Measurements from ENCODE around the gene COL19A1. TPM values are rescaled to one million over a fixed set of nuclear protein-coding genes. Genes with fewer than 3 reads are reported as not detected.
"Not testable (repeated sequence)": the region's sequence is repeated elsewhere in the genome, so short reads cannot be mapped to it uniquely, and the experiment has no call there.

COL19A1 gene
- total RNA-seq, 4 donors from 2014 or later: 0.35 to 5.0 (median 0.62) TPM

DNA sequence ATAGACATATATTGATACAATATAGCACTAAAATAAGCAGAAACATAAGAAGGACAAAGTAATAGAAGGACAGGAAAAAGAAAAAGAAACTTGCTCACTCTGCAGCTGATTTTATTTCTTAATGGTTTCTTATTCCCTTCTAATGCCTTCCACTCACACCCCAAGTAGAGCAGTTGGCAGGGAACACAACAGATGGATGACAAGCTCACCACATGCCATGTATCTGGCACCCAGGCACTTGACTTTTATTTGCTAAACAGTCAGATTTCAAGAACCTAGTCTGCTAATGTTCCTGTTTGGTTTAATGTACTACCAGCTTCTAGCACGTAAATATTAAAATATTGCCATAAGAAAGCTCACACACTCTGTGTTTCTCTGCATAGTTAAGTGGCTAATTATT is 87.1 kb downstream of the COL19A1 start:
- DNase-seq: no peak

GRCh38 chr6:69954733-69955132 is 88.4 kb downstream of the COL19A1 start:
- DNase-seq: no peak
- Histone ChIP-seq H3K4me1 (no peaks in the 10 kb centered on the region), H3K9me3 (no peaks in the 10 kb centered on the region), H3K27ac (no peak overlapping the region), H3K27me3 (no peaks in the 10 kb centered on the region), H3K36me3 (no peaks in the 10 kb centered on the region), H3K4me3 (no peak overlapping the region)
- TF ChIP-seq, protein P1, sequence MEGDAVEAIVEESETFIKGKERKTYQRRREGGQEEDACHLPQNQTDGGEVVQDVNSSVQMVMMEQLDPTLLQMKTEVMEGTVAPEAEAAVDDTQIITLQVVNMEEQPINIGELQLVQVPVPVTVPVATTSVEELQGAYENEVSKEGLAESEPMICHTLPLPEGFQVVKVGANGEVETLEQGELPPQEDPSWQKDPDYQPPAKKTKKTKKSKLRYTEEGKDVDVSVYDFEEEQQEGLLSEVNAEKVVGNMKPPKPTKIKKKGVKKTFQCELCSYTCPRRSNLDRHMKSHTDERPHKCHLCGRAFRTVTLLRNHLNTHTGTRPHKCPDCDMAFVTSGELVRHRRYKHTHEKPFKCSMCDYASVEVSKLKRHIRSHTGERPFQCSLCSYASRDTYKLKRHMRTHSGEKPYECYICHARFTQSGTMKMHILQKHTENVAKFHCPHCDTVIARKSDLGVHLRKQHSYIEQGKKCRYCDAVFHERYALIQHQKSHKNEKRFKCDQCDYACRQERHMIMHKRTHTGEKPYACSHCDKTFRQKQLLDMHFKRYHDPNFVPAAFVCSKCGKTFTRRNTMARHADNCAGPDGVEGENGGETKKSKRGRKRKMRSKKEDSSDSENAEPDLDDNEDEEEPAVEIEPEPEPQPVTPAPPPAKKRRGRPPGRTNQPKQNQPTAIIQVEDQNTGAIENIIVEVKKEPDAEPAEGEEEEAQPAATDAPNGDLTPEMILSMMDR (IDR thresholded peaks at IDR 0.05): no peak

More for the DNA sequence above, 87.1 kb downstream of the COL19A1 start:
- H3K27me3 ChIP-seq: no peaks in the 10 kb centered on the region
- TF ChIP-seq POLR2A (IDR thresholded peaks at IDR 0.05): no peak
- TF ChIP-seq, protein P1 (IDR thresholded peaks at IDR 0.05): no peak
- H3K4me3 ChIP-seq: no peak overlapping the region
- no peaks in the 10 kb centered on the region for H3K9me3 ChIP-seq
- no peaks in the 10 kb centered on the region for H3K36me3 ChIP-seq
- H3K27ac ChIP-seq: no peak overlapping the region
- H3K4me1 ChIP-seq: no peaks in the 10 kb centered on the region

DNA sequence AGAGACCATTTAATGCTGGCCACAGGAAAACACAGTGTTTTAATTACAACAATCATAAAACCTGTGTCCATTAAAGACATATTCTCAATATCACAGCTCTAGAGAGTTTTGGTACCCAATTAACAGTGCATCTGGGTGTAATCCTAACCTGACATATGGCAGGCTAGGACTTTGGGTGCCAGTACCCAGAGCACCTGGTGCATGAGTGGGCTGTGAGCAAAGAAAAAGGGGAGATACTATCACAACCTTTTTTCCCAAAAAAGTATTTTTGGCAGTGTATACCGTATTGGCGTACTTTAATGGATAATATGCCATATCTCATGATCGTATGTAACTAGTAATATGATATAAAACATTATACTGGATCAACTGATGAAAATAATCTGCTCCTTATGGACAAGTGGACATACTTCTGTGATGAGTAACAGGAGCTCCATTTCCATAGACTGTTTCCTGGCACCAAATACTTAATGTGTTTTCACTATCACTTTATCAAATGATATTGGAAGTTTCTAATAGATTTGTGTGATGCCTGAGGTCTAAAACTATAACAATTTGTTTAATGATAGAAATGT is 91.7 kb downstream of the COL19A1 start:
- Histone ChIP-seq H3K9me3 (no peaks in the 10 kb centered on the region), H3K4me1 (no peaks in the 10 kb centered on the region), H3K4me3 (no peak overlapping the region), H3K36me3 (no peaks in the 10 kb centered on the region), H3K27me3 (no peaks in the 10 kb centered on the region), H3K27ac (no peak overlapping the region)
- no peak for TF ChIP-seq POLR2A (IDR thresholded peaks at IDR 0.05)
- TF ChIP-seq, protein P1 (IDR thresholded peaks at IDR 0.05): no peak
- no peak for DNase-seq

DNA sequence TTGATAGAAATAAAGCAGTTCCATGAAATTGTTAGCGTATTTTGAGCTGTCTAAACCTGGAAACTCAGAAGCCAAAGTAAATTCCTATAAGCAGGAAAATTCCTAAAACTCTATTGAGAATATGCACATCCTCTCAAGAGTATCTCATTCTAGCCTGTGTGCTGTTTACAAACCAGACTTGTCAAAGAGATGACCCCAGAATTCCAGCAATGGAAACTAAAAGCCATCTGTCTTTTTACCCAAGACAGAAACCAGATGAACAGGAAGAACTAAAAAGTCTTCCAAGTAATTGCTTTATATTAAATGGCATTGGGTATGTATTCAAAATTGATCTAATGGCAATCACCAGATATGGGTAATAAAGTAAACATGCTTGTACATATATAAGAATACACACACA is 92.6 kb downstream of the COL19A1 start:
- no peak overlapping the region for H3K27ac ChIP-seq

GRCh38 chr6:69965974-69966373 is 99.6 kb downstream of the COL19A1 start:
- not testable (repeated sequence) for H3K27ac ChIP-seq, H3K27me3 ChIP-seq, H3K9me3 ChIP-seq, H3K4me1 ChIP-seq, H3K4me3 ChIP-seq, DNase-seq, H3K36me3 ChIP-seq

More for the DNA sequence above, 92.6 kb downstream of the COL19A1 start:
- TF ChIP-seq, protein P1 (IDR thresholded peaks at IDR 0.05): no peak
- no peak for TF ChIP-seq POLR2A (IDR thresholded peaks at IDR 0.05)
- no peaks in the 10 kb centered on the region for H3K27me3 ChIP-seq
- no peaks in the 10 kb centered on the region for H3K9me3 ChIP-seq
- H3K4me1 ChIP-seq: no peaks in the 10 kb centered on the region
- no peaks in the 10 kb centered on the region for H3K36me3 ChIP-seq
- H3K4me3 ChIP-seq: no peak overlapping the region
- no peak for DNase-seq

GRCh38 chr6:69973138-69973537 is 106.8 kb downstream of the COL19A1 start:
- H3K36me3 ChIP-seq: no peaks in the 10 kb centered on the region
- H3K27me3 ChIP-seq: no peaks in the 10 kb centered on the region
- H3K4me1 ChIP-seq: no peaks in the 10 kb centered on the region
- TF ChIP-seq POLR2A (IDR thresholded peaks at IDR 0.05): no peak
- TF ChIP-seq, protein P1 (IDR thresholded peaks at IDR 0.05): no peak
- H3K27ac ChIP-seq: no peak overlapping the region
- no peaks in the 10 kb centered on the region for H3K9me3 ChIP-seq
- no peak overlapping the region for H3K4me3 ChIP-seq
- no peak for DNase-seq
